HepG2 (cell line): ENCODE measurements around the gene SEMA3F. TPM values are rescaled to one million over a fixed set of nuclear protein-coding genes. Genes with fewer than 3 reads are reported as not detected.
A peak's percentile ranks its signal among the peaks of the same experiment; 100 is the strongest.

Experiments used
- CBX2 ChIP-seq, 2 experiments: fragments of 200-600 bp in 1 of 2; sonication (generic); formaldehyde crosslinking in 1 of 2; IDR thresholded peaks; 2 replicates each; pipeline versions ENCODE4 v1.7.0 to v1.8.1; 2018 to 2022; ENCODE audit warnings: low read depth in 2 of 2, low read length in 1 of 2, mild to moderate bottlenecking in 1 of 2, missing genetic modification reagents in 1 of 2
- CEBPZ ChIP-seq: IDR thresholded peaks from 2 replicates; pipeline ENCODE4 v1.6.1; 2012; ENCODE audit warnings: low read length, improper control_type of control experiment
- ELF3 ChIP-seq: IDR thresholded peaks from 2 replicates; pipeline ENCODE4 v1.6.1; 2016; ENCODE audit warnings: missing genetic modification reagents, missing compliant biosample characterization
- IRF9 ChIP-seq: sonication (generic); formaldehyde crosslinking; IDR thresholded peaks from 2 replicates; pipeline ENCODE4 v1.8.0; 2022; ENCODE audit warnings: missing genetic modification reagents, mild to moderate bottlenecking, borderline replicate concordance
- POLR2AphosphoS2 ChIP-seq: IDR thresholded peaks from 2 replicates; pipeline ENCODE4 v1.6.1; 2011; ENCODE audit warnings: low read depth, low read length, improper control_type of control experiment
- SALL1 ChIP-seq: sonication (generic); formaldehyde crosslinking; IDR thresholded peaks from 2 replicates; pipeline ENCODE4 v1.8.0; 2022; ENCODE audit warnings: mild to moderate bottlenecking, missing genetic modification reagents
- ZNF646 ChIP-seq: sonication (generic); formaldehyde crosslinking; IDR thresholded peaks from 2 replicates; pipeline ENCODE4 v1.9.0; 2021; ENCODE audit warnings: mild to moderate bottlenecking, missing genetic modification reagents
- ZNF678 ChIP-seq: sonication (generic); formaldehyde crosslinking; IDR thresholded peaks from 2 replicates; pipeline ENCODE4 v1.4.0; 2020; ENCODE audit warnings: mild to moderate bottlenecking, missing genetic modification reagents
- polyA plus RNA-seq, 8 experiments: library from polyadenylated mRNA; depleted of rRNA in 3 of 8; stranded (reverse) in 7 of 8; unstranded in 1 of 8; fragments of >200 nt; fragmentation: Illumina TruSeq in 4 of 8; extraction: Trizol in 4 of 8; gene quantifications; 2 replicates each; pipeline versions ENCODE4 v1.2.1 to v1.2.3, GENCODE V29; 2011 to 2016; ENCODE audit warnings: low read depth in 4 of 8, missing spikeins in 1 of 8, mixed read lengths in 1 of 8; ENCODE audit not compliant: insufficient read depth in 1 of 8
- total RNA-seq, 5 experiments: library from RNA; depleted of rRNA; stranded (reverse); fragments of >200 nt; fragmentation: Illumina TruSeq; extraction: Trizol; gene quantifications; 2 replicates each; pipeline ENCODE4 v1.2.3, GENCODE V29; 2016; ENCODE audit warnings: low read depth in 1 of 5
- TF ChIP-seq, protein P1 (sequence below): sonication (generic); formaldehyde crosslinking; IDR thresholded peaks from 2 replicates; pipeline ENCODE4 v1.8.0; 2022; ENCODE audit warnings: mild to moderate bottlenecking, missing genetic modification reagents, moderate library complexity
- TF ChIP-seq, protein P2 (sequence below): sonication (generic); formaldehyde crosslinking; IDR thresholded peaks from 2 replicates; pipeline ENCODE4 v1.8.1; 2023; ENCODE audit warnings: mild to moderate bottlenecking, inconsistent platforms, moderate library complexity, missing genetic modification reagents, borderline replicate concordance
- TF ChIP-seq, protein P3 (sequence below): sonication (generic); formaldehyde crosslinking; conservative IDR thresholded peaks from 2 replicates; pipeline ENCODE4 v1.8.1; 2023; ENCODE audit warnings: missing genetic modification reagents

The SEMA3F gene
- total and polyA plus RNA-seq, 2 of the 13 experiments (the other 11 are each of a cell fraction or from before 2014, with no cell fraction given) = 7.6 to 17.2 TPM

DNA sequence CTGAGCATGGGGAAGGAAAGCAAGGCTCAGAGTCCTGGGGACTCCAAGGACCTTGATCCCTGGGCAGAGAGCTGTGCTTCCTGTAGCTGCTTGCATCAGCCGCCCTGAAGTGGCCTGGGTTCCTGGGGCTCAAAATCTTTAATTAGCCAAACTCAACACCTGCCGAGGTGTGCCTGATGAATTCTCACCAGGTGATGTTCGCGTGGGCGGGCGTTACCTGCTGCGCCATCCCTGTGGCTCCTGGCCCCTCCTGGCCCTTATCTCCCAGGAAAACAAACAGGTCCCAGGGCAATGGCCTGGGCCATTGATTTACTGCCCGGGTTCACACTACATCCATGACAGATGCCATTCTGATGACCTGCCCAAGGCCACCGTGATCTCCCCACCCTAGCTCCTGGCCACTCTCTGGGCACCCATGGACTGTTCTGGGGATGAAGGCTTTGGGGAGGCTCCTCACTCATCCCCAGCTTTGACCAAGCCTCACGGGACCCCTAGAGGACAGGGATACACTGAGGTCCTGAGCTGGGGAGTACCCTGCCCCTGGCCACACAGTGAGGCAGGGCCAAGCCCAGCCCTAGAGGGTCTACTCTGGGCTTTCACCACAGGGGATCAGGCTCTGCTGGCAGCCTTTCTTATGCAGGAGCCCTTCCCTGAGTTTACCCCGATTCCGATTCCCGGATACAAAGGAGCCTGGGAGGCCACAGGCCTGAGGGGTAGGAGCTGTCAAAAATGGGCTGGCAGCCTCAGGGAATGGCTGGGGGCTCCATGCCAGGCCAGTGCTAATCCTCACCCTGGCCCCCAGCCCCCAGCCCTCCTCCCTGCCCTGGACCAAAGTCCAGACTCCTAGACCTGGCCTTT is 55.6 kb downstream of the SEMA3F start (continued):
- TF ChIP-seq ZNF646 (CRISPR knock-in tag) (no peak), ZNF678 (CRISPR knock-in tag) (no peak), IRF9 (CRISPR knock-in tag) (no peak; the same call in 1 of the 2 replicates), CBX2 (IDR thresholded peaks at IDR 0.05; ENCODE audit: low read depth, low read length) (no peak), CBX2 (CRISPR knock-in tag; IDR thresholded peaks at IDR 0.05; ENCODE audit: low read depth) (no peak), CEBPZ (no peak), SALL1 (CRISPR knock-in tag) (peak; percentile 65), POLR2AphosphoS2 (no peak), ELF3 (CRISPR knock-in tag) (peak; percentile 60)
- TF ChIP-seq, protein P1, sequence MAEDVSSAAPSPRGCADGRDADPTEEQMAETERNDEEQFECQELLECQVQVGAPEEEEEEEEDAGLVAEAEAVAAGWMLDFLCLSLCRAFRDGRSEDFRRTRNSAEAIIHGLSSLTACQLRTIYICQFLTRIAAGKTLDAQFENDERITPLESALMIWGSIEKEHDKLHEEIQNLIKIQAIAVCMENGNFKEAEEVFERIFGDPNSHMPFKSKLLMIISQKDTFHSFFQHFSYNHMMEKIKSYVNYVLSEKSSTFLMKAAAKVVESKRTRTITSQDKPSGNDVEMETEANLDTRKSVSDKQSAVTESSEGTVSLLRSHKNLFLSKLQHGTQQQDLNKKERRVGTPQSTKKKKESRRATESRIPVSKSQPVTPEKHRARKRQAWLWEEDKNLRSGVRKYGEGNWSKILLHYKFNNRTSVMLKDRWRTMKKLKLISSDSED (CRISPR knock-in tag) = no peak
- TF ChIP-seq, protein P2, sequence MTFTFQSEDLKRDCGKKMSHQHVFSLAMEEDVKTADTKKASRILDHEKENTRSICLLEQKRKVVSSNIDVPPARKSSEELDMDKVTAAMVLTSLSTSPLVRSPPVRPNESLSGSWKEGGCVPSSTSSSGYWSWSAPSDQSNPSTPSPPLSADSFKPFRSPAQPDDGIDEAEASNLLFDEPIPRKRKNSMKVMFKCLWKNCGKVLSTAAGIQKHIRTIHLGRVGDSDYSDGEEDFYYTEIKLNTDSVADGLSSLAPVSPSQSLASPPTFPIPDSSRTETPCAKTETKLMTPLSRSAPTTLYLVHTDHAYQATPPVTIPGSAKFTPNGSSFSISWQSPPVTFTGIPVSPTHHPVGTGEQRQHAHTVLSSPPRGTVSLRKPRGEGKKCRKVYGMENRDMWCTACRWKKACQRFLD (CRISPR knock-in tag) = peak; percentile 62; the same call in 1 of the 2 replicates
- TF ChIP-seq, protein P3, sequence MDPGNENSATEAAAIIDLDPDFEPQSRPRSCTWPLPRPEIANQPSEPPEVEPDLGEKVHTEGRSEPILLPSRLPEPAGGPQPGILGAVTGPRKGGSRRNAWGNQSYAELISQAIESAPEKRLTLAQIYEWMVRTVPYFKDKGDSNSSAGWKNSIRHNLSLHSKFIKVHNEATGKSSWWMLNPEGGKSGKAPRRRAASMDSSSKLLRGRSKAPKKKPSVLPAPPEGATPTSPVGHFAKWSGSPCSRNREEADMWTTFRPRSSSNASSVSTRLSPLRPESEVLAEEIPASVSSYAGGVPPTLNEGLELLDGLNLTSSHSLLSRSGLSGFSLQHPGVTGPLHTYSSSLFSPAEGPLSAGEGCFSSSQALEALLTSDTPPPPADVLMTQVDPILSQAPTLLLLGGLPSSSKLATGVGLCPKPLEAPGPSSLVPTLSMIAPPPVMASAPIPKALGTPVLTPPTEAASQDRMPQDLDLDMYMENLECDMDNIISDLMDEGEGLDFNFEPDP (CRISPR knock-in tag) = no peak
